ELF-1 (cell line): ENCODE results near the gene SCYGR1.
A peak's percentile ranks its signal among the peaks of the same experiment; 100 is the strongest.
"Not testable (repeated sequence)": the region's sequence is repeated elsewhere in the genome, so short reads cannot be mapped to it uniquely, and the experiment has no call there.

Experiments used
- DNase-seq: peaks from one replicate; pipeline ENCODE4 v3.0.0-alpha.2; 2016; ENCODE audit warnings: low read depth, low spot score

Gene SCYGR1

GRCh38 chr2:227402959-227403358 lies 15.2 kb upstream of the SCYGR1 start:
- no peak for DNase-seq

DNA sequence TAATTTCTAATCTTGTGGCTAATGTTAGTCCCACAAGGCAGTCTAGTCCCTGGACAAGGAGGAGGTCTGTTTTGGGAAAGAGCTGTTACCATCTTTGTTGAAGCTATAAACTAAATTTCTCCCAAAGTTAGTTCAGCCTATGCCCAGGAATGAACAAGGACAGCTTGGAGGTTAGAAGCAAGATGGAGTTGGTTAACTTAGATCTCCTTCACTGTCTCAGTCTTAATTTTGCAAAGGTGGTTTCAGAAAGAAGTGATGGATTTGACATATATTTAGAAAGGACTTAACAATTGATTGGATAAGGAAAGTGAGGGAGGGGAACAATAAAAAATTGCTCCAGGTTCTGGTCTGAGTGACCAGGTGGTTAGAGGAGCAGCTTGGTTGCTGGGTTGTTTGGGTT lies 14.6 kb upstream of the SCYGR1 start:
- no peak for DNase-seq

DNA sequence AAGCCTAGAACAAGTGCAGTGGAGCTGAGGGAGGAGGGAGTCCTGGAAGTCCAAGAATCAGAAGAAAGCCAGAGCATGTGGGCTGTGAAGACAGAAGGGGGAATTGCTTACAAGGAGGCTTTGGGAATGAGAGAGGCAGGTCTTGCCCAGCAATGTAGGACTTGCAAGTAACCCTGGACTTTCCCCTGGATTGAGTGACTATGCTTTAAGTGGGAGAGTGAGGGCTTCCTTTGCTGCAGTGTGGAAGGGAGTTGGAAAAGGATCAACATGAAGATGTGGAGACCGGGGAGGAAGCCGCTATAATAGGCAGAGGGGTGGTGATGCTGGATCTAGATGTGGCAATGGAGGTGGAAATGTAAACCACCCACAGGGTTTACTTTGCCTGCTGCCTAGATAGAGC lies 13.8 kb upstream of the SCYGR1 start:
- DNase-seq = no peak

DNA sequence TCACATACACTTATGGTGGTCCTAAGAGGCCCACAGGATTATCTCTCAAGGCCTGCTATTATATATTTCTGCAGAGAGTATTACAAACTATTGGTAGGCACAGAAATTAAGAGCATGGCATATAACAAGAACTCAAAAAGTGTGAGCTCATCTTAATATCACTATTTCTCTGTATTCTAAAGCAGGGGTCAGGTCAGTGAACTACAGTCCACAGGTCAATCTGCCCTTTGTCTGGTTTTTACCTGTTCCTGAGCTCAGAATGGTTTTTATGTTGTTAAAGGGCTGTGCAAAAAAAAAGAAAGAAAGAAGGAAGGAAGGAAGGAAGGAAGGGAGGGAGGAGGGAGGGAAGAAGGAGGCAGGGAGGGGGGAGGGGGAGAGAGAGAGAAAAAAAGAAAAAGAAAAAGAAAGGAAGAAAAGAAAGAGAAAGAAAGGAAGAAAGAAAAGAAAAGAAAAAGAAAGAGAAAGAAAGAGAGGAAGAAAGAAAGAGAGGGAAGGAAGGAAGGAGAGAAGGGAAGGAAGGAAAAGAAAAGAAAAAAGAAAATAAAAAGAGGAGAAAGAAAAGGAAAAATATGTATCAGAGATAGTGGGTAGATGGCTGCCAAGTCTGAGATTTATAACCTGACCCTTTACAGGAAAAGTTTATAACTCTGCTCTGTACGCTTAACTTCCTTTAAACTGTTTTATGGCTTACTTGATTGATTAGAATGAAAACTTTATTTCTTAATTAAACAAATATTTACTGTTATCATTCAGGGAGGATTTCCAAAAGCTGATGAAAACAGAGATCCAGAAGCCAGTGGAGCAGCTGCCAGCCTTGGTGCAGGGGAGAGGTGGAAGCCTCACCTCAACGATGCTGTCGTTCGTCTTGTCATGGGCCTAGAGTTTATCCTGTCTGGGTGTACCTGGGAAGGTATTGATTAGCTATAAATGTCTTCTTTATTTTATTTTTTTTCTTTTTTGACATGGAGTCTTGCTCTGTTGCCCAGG lies 11.2 kb upstream of the SCYGR1 start:
- no peak for DNase-seq

GRCh38 chr2:227397562-227397961 lies 9.8 kb upstream of the SCYGR1 start:
- DNase-seq = no peak

GRCh38 chr2:227395556-227395955 lies 7.8 kb upstream of the SCYGR1 start:
- no peak for DNase-seq

DNA sequence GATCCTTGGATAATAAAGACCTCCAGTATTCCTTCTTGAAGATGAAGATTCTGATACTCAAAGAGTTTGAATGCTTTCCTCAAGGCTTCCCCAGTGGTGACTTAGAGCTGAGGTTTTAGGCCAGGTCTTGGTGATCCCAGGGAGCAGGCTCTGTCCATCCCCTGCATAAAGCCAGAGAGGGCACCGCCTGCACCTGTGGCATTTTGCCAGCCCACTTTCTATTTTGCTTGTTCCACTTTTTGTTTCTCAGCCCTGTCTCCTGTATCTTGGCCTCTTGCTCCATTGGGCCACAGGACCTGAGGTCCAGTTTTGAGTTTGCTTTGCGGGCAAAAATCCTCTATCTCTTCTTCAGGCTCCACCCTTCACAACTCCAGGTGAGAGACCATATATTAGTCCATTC lies 6.7 kb upstream of the SCYGR1 start:
- DNase-seq = no peak

DNA sequence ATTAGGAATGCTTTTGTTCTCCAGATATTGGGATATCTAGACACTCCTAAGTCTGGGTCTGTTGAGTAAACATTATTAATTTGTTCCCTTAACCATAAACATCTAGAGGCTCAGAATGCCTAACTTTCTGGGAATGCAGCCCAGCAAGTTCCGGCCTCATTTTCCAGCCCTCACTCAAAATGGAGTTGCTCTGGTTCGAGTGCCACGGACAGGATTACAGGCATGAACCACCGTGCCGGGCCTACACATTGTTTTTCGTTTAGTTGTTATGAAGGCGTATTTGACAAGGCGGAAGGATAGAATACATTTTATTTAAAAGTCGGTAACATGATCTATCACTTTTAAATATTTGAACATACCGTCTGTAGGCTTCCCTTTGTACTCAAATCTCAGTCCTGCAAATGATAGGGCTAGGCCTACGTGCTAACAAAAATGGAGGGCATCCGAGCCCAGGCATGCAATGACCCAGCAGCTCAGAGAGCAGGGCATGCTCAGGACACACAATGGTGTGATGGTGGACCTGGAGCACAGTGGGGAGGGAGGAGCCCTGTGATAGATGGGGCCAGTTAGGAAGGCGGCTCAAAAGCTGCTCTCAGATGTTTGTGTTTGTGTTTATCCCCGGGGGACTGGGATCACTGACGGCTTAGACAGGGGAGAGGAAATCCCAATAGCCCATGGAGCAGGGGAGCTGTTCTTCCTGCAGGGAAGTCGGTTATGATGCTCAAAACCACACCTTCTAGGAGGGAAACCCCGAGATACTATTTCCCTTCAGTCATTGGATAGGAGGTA lies 2.9 kb upstream of the SCYGR1 start:
- DNase-seq = peak; percentile 46

- DNase-seq = no peak
Observed at GRCh38 chr2:227389661-227390060, 1.9 kb upstream of the SCYGR1 start.

- no peak for DNase-seq
Observed at GRCh38 chr2:227389231-227389630, 1.5 kb upstream of the SCYGR1 start.

DNA sequence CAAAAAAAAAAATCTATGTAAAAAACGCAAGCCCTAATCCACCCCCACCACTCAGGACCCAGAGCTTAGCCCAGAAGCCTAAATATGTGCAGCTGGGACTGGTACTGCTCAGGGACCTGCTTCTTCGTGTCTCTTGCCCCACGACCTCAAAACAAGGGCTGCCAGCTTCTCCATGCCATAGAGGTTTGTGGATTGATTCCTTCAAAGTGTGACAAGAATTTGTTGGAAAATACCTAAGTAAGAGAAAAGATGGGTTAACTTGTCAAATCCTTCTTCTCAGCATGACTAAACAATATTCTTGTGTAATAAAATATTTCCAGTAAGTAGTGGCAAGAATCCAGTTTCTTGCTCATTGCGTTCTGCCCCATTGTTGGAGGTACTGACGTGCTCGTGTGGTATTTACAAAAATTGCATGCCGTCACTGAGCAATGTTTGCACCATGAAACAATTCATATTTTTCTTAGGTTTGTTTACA lies 825 bp upstream of the SCYGR1 start:
- no peak for DNase-seq

GRCh38 chr2:227386630-227387029 lies 1.1 kb downstream of the SCYGR1 start:
- DNase-seq = no peak

DNA sequence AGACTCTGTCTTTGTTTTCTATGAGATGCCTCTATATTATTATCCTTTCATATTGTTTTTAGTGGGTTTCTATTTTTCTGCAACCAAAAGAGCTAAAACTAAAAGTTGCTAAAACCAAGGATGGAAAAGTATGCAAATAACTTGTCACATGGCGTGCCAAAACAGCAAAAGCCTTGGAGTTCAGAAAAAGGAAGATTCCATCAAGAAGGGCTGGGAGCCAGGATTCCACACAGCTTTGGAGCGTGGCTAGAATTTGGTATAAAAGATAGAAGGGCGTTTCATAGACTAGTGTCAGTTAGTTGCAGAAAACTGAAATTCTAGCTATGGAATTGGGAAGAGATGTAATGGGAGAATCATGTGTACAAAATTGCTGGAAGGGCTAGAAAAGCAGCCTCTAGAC lies 4.1 kb downstream of the SCYGR1 start:
- no peak for DNase-seq

- DNase-seq = not testable (repeated sequence)
Observed at GRCh38 chr2:227382241-227382835, 5.4 kb downstream of the SCYGR1 start.

- DNase-seq = no peak
Observed at GRCh38 chr2:227379095-227379494, 8.7 kb downstream of the SCYGR1 start, which contains the start of gene TM4SF20. TM4SF20 (minus strand) TSS chr2:227379306; CDS start chr2:227379268, 38 bp downstream.

- DNase-seq = no peak
Observed at GRCh38 chr2:227378371-227378782, 9.4 kb downstream of the SCYGR1 start.

DNA sequence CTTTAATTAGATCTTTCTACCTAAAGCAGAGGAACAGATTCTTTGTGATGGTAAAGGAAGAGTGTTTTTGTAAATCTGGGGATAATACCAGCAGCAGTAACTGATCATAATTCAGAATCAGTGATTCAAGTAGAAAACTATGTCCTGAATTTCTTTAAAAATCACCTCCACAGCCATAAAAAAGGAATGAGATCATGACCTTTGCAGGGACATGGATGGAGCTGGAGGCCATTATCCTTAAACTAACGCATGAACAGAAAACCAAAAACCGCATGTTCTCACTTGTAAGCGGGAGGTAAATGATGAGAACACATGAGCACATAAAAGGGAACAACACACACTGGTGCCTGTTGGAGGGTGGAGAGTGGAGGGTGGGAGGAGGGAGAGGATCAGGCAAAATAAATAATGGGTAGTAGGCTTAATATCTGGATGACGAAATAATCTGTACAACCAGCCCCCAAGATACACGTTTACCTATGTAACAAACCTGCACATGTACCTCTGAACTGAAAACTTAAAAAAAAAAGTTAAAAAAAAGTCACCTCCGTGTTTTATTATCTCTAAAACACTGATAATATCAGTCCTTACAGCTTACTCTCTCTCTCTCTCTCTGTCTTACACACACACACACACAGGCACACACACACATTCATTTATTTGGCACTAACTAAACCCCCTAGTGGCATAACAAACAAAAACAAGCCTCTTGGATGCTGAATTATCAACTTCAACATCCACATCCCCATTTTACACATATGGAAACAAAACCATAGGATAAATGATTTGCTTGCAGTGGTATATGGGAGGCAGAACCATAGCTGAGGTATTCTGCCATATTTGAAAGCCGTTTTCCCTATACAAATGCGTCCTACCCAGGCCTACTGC lies 10.0 kb downstream of the SCYGR1 start:
- no peak for DNase-seq

GRCh38 chr2:227376656-227377396 lies 10.9 kb downstream of the SCYGR1 start:
- no peak for DNase-seq

- no peak for DNase-seq
Observed at GRCh38 chr2:227374158-227374557, 13.6 kb downstream of the SCYGR1 start.

DNA sequence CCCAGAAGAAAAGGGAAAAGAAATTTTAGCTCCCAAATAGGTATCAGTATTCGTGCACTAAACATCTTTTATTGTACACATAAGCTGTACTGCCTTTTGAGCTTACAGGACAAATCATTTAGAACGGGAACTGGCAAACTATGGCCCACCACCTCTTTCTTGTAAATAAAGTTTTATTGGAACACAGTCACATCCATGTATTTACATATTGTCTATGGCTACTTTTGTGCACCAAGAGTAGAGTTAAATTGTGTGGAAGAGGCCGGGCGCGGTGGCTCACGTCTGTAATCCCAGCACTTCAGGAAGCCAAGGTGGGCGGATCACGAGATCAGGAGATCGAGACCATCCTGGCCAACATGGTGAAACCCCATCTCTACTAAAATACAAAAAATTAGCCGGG lies 14.4 kb downstream of the SCYGR1 start:
- no peak for DNase-seq
